Stomach (tissue), 9 donors: Measurements from ENCODE around the gene UGT1A1. TPM values are rescaled to one million over a fixed set of nuclear protein-coding genes. Genes with fewer than 3 reads are reported as not detected.
"Not testable (repeated sequence)": the region's sequence is repeated elsewhere in the genome, so short reads cannot be mapped to it uniquely, and the experiment has no call there.

Experiments
- DNase-seq, 2 donors: peaks; one replicate each; pipeline versions ENCODE4 v3.0.0 to v3.0.0-alpha.2; 2013 to 2019
- H3K27ac ChIP-seq, 5 donors: fragments of 200-600 bp in 4 of 5; sonication (generic) in 4 of 5; one replicate each; pipeline ENCODE4 v1.5.1; 2013 to 2019; ENCODE audit warnings: mild to moderate bottlenecking in 1 of 5, moderate library complexity in 1 of 5
- H3K27me3 ChIP-seq, 3 donors: fragments of 200-600 bp; sonication (generic); one replicate each; pipeline ENCODE4 v1.5.1; 2017 to 2019; ENCODE audit warnings: mixed run types in 1 of 3
- H3K36me3 ChIP-seq, 4 donors: fragments of 200-600 bp; sonication (generic); 1 replicate in 3 of 4; 2 replicates in 1 of 4; pipeline ENCODE4 v1.5.1; 2016 to 2019
- H3K4me1 ChIP-seq, 4 donors: fragments of 200-600 bp; sonication (generic); one replicate each; pipeline ENCODE4 v1.5.1; 2016 to 2019
- H3K4me3 ChIP-seq, 4 donors: fragments of 200-600 bp; sonication (generic) in 3 of 4; one replicate each; pipeline ENCODE4 v1.5.1; 2016 to 2019; ENCODE audit warnings: mild to moderate bottlenecking in 1 of 4
- H3K9me3 ChIP-seq, 4 donors: fragments of 200-600 bp; sonication (generic); one replicate each; pipeline ENCODE4 v1.5.1; 2016 to 2019
- EP300 ChIP-seq: sonication (generic); formaldehyde crosslinking; IDR thresholded peaks from one replicate; pipeline ENCODE4 v1.6.1; 2017; ENCODE audit warnings: antibody characterized with exemption
- POLR2A ChIP-seq, 4 donors: fragments of 450-650 bp; IDR thresholded peaks; one replicate each; pipeline ENCODE4 v1.6.1; 2016; ENCODE audit warnings: antibody characterized with exemption in 4 of 4, control low read depth in 2 of 4, mild to moderate bottlenecking in 1 of 4, moderate library complexity in 1 of 4
- POLR2AphosphoS5 ChIP-seq, 3 donors: sonication (generic); formaldehyde crosslinking; IDR thresholded peaks; one replicate each; pipeline ENCODE4 v1.6.1; 2016; ENCODE audit warnings: antibody characterized with exemption in 3 of 3
- WGBS, 5 donors: extraction: QIAGEN DNeasy Blood & Tissue Kit in 3 of 5; methylation state at CpG; one replicate each; pipeline versions ENCODE4 v1.1.5 to v1.1.7; 2013 to 2018; 5-methylcytosine and 5-hydroxymethylcytosine counted together
- intact Hi-C: fragments of 100-400 bp; cut with DNase I; formaldehyde crosslinking; loops from one replicate; pipeline ENCODE4 v1.15.1; 2023; ENCODE audit warnings: low total_unique reads
- polyA plus RNA-seq, 3 donors: library from polyadenylated mRNA; stranded (reverse); fragments of 200-250 nt; gene quantifications; one replicate each; pipeline ENCODE4 v1.2.3, GENCODE V29; 2013
- total RNA-seq, 5 donors: library from RNA; depleted of rRNA; stranded (reverse); fragments of >200 nt; gene quantifications; one replicate each; pipeline versions ENCODE4 v1.1.0 to v1.2.3, GENCODE V29; 2014 to 2016
- TF ChIP-seq, protein P1 (sequence below), 7 experiments: fragments of 450-650 bp in 4 of 7; fragments of 200-600 bp in 3 of 7; sonication (generic) in 3 of 7; IDR thresholded peaks; one replicate each; pipeline ENCODE4 v1.5.1; 2016 to 2019; ENCODE audit warnings: antibody characterized with exemption in 7 of 7, control low read depth in 2 of 7, mild to moderate bottlenecking in 1 of 7
- donor health status: healthy with polysubstance abuse.
- donor health status: Bipolar disorder and iron deficiency.
- donor health status: healthy.

Gene UGT1A1
- total and polyA plus RNA-seq, 8 donors: 0.43 to 73.0 (median 0.89) TPM; not detected in 3

DNA sequence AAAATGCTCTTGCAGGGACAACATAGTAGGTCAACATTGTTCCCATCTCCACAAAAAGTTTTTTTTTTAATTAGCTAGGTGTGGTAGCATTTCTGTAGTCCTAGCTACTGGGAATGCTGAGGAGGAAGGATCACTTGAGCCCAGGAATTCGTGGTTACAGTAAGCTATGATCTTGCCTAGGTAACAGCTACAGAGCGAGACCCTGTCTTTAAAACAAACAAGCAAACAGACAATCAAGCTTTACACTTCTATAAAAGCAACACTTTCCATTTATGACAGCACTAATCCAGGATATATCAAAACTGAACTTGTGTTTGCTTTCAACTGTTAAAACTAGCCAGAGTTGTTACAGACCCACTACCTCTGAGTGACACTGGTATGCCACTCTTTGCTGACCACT lies 19.2 kb upstream of the UGT1A1 start:
- intact Hi-C loops: no loop called here
- Histone ChIP-seq H3K27ac (no peak overlapping the region), H3K36me3 (no peaks in the 10 kb centered on the region), H3K4me1 (peaks cover 0 to 9% (median 2%) of the 10 kb centered on the region in 4 donors), H3K9me3 (no peaks in the 10 kb centered on the region), H3K27me3 (no peaks in the 10 kb centered on the region), H3K4me3 (no peak overlapping the region)
- TF ChIP-seq, protein P1, sequence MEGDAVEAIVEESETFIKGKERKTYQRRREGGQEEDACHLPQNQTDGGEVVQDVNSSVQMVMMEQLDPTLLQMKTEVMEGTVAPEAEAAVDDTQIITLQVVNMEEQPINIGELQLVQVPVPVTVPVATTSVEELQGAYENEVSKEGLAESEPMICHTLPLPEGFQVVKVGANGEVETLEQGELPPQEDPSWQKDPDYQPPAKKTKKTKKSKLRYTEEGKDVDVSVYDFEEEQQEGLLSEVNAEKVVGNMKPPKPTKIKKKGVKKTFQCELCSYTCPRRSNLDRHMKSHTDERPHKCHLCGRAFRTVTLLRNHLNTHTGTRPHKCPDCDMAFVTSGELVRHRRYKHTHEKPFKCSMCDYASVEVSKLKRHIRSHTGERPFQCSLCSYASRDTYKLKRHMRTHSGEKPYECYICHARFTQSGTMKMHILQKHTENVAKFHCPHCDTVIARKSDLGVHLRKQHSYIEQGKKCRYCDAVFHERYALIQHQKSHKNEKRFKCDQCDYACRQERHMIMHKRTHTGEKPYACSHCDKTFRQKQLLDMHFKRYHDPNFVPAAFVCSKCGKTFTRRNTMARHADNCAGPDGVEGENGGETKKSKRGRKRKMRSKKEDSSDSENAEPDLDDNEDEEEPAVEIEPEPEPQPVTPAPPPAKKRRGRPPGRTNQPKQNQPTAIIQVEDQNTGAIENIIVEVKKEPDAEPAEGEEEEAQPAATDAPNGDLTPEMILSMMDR (IDR thresholded peaks at IDR 0.05): no peak
- TF ChIP-seq EP300: no peak
- 65 to 79% (median 71%) methylated on average over 2 of the region's 2 CpGs for WGBS, 5 donors
- DNase-seq: no peak

GRCh38 chr2:233743464-233744259 lies 16.4 kb upstream of the UGT1A1 start:
- peaks cover 0 to 3% (median 0%) of the 10 kb centered on the region in 4 donors for H3K4me1 ChIP-seq
- H3K27me3 ChIP-seq: no peaks in the 10 kb centered on the region
- intact Hi-C loops: no loop called here
- no peak for DNase-seq
- no peak overlapping the region for H3K27ac ChIP-seq
- H3K4me3 ChIP-seq: no peak overlapping the region
- TF ChIP-seq, protein P1 (IDR thresholded peaks at IDR 0.05): no peak
- TF ChIP-seq POLR2AphosphoS5 (IDR thresholded peaks at IDR 0.05): no peak
- TF ChIP-seq EP300: no peak
- no peak for TF ChIP-seq POLR2A (IDR thresholded peaks at IDR 0.05)
- H3K36me3 ChIP-seq: no peaks in the 10 kb centered on the region
- H3K9me3 ChIP-seq: no peaks in the 10 kb centered on the region
- WGBS, 5 donors: 93 to 97% (median 95%) methylated on average over 41 to 46 of the region's 46 CpGs

DNA sequence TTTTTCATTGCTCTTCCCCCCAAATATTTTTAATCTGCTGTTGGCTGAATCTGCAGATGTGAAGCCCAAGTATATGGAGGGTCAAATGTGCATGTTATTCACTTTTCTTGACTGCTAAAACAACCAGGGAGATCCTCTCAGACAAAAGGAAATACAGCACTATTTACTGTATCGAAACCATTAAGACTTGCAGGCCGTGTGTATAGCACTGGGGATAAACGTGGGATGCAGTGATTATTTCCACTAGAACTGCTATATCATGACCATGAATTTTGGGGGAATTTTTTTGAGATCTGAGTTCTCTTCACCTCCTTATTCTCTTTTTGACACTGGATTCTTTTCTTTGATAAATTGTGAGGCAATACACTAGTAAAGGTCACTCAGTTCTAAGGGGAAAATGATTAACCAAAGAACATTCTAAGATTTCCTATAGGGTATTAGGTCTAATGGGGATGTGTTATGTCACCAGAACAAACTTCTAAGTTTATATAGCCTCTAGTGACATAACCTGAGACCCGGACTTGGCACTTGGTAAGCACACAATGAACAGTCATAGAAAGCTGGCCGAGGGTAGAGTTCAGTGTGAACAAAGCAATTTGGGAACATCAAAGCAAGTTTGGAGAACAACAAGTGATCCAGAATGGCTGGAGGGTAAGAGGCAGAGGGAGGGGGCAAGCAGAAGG lies 14.9 kb upstream of the UGT1A1 start:
- H3K9me3 ChIP-seq: peaks cover 0 to 4% (median 2%) of the 10 kb centered on the region in 4 donors
- no peak overlapping the region for H3K27ac ChIP-seq
- peaks cover 0 to 3% (median 0%) of the 10 kb centered on the region in 4 donors for H3K4me1 ChIP-seq
- 45 to 62% (median 51%) methylated on average over 5 of the region's 5 CpGs for WGBS, 5 donors
- peak in 1 of 2 donors; percentile 24 for DNase-seq
- TF ChIP-seq, protein P1 (IDR thresholded peaks at IDR 0.05): no peak
- TF ChIP-seq EP300: no peak
- TF ChIP-seq POLR2A (IDR thresholded peaks at IDR 0.05): no peak
- TF ChIP-seq POLR2AphosphoS5 (IDR thresholded peaks at IDR 0.05): no peak
- intact Hi-C loops: no loop called here
- H3K36me3 ChIP-seq: no peaks in the 10 kb centered on the region
- no peak overlapping the region for H3K4me3 ChIP-seq
- no peaks in the 10 kb centered on the region for H3K27me3 ChIP-seq

DNA sequence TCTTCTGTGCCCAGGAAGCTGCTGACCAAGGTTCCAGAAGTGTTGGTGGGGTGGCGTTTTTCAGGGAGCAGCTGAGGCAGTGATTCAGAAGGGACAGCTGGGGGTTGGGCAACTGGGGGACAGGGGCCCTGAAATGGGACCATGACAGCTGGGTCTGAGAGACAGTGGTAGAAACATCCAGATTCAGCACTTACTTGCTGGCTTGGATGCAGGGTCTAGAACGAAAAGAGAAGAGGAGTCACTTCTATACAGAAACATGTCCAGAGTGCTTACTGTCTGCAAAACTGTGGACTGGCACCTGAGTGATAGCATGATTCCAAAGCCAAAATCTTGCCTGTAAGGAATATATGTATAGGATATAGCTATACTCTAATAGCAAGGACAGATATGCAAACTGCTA lies 14.2 kb upstream of the UGT1A1 start:
- H3K4me3 ChIP-seq, H3K27ac ChIP-seq, H3K27me3 ChIP-seq, H3K36me3 ChIP-seq, H3K9me3 ChIP-seq, intact Hi-C loops, H3K4me1 ChIP-seq, DNase-seq: not testable (repeated sequence)
- 80 to 93% (median 81%) methylated on average over 2 of the region's 2 CpGs for WGBS, 5 donors
